GM13977 (cell line): Measurements from ENCODE around the gene TAF3.

Source experiments
- DNase-seq: peaks from one replicate; pipeline ENCODE4 v3.0.0; 2012; ENCODE audit warnings: low spot score
- CTCF ChIP-seq: IDR thresholded peaks from 2 replicates; pipeline ENCODE4 v1.5.1; 2012; ENCODE audit warnings: mild to moderate bottlenecking, control low read depth; ENCODE audit not compliant: insufficient read depth; ENCODE audit errors: extremely low read depth, missing control alignments
- in situ Hi-C: fragments of 300-500 bp; cut with MboI; formaldehyde crosslinking; loops from one replicate; pipeline ENCODE4 v1.12.0; 2022; ENCODE audit warnings: low sequenced_read_pairs, low pct_unique_long_range_greater_than_20kb, mixed read lengths, inconsistent platforms; ENCODE audit not compliant: unreplicated experiment

The TAF3 gene

GRCh38 chr10:7853226-7853842, 35.0 kb downstream of the TAF3 start:
- no peak for TF ChIP-seq CTCF
- in situ Hi-C loops: no loop called here
- DNase-seq: no peak

- in situ Hi-C loops: no loop called here
- TF ChIP-seq CTCF: no peak
These were observed 35.6 kb downstream of the TAF3 start for GRCh38 chr10:7853890-7854289.

DNA sequence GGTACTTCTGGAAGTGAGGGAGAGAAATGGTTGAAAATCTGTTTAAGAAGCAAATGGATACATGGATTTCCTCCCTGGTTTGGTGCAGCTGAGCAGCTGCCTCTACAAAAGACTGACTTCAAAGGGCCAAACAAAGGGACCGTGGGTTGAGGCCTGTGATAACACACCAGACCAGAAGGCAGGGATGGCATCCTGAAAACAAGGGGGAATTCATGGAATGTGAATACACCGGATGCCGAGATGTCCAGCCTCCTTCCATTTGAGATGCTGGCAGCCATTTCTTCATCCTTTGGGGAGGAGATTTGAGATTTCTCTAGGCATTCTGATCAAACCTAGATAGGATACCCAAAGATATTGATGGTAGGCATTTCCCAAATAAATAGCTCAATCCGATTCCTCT, 36.9 kb downstream of the TAF3 start:
- TF ChIP-seq CTCF: no peak
- in situ Hi-C loops: no loop called here

More at GRCh38 chr10:7853890-7854289, 35.6 kb downstream of the TAF3 start:
- no peak for DNase-seq

DNA sequence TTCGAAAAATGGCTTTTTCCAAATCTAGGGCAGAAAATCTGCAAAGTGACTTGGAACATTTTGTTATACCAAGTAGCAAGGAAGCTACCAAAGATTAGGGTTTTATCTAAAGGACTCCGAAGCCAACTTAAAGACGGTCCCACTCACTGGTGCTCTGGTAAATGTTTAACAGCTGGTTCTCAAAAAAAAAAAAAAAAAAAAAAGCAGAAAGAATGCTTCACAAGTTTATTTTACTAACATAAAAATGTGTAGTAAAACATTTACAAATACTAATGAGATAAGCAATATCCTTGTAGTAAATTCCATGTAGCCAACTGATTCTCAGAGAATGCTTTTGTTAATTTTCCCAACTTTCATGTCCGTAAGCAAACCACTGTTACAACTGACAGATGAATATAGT, 38.4 kb downstream of the TAF3 start:
- TF ChIP-seq CTCF: no peak
- in situ Hi-C loops: no loop called here
- DNase-seq: no peak

More for the DNA sequence above, 36.9 kb downstream of the TAF3 start:
- DNase-seq: no peak

GRCh38 chr10:7857262-7857661, 39.0 kb downstream of the TAF3 start:
- no peak for TF ChIP-seq CTCF
- DNase-seq: no peak
- in situ Hi-C loops: no loop called here

DNA sequence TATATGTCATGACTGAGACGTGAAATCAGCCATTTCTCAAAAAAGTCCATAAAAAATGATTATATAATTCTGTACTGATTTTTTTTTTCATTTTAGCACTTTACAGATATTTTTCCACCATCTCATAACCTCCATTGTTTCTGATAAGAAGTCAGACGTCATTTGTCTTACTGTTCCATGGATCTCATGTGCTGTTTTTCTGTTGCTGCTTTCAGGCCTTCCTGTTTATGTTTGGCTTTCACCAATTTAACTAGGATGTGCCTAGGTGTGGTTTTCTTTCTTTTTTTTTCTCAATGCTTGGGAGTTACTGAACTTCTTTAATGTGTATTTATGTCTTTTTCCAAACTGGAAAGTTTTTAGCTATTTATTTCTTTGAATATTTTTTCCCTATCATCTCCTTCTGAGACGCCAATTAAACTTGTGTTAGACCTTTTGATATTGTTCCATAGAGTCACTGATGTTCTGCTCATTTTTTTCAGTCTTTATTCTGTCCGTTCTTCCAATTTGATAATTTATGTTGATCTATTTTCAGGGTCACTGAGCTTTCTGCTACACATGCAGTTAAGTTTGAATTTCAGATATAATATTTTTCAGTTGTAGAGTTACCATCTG, 43.3 kb downstream of the TAF3 start:
- TF ChIP-seq CTCF: no peak
- in situ Hi-C loops: no loop called here
- no peak for DNase-seq
